Kidney glomerular epithelial cell (primary cell): ENCODE measurements around the gene SLC35F5.
"Not testable (repeated sequence)": the region's sequence is repeated elsewhere in the genome, so short reads cannot be mapped to it uniquely, and the experiment has no call there.

Experiments
- DNase-seq: peaks from one replicate; lab custom pipeline; 2025; lab: John Stamatoyannopoulos, UW

Gene SLC35F5

GRCh38 chr2:113755835-113756354 is 547 bp downstream of the SLC35F5 start:
- peak; percentile 40 for DNase-seq

GRCh38 chr2:113755035-113755834 is 1.2 kb downstream of the SLC35F5 start:
- DNase-seq, result peak; percentile 60

DNA sequence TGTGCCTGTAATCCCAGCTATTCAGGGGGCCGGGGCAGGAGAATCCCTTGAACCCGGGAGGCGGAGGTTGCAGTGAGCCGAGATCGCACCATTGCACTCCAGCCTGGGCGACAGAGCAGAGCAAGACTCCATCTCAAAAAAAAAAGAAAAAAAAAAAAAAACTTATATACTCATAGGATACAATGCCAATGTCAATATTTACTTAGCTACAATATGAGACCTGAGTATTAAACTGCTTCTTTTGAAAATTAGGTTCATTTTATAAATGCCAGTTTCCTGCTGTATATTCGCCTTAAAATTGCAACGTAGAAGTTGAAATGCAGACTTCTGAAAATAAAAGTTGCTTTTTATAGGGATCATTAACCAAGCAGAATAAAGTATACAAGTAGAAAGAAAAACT is 2.3 kb downstream of the SLC35F5 start:
- no peak for DNase-seq

DNA sequence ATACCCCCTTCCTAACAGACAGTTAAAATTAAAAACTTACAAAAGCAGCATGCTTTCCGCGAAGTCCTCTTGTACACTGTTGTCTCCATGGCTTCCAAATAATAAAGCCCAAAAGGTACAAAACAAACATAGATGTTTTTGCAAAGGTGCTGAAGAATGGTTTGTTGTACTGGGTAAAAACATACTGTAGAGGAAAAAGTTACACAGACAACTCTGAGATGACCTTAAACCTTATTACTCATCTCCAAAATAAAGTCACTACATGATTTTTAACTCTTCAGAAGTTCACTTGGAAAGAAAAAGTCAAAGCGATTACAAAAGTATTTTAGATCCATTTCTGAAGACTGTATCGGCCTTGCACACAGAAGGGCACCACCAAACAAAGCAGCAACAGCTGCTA is 6.1 kb downstream of the SLC35F5 start:
- no peak for DNase-seq

DNA sequence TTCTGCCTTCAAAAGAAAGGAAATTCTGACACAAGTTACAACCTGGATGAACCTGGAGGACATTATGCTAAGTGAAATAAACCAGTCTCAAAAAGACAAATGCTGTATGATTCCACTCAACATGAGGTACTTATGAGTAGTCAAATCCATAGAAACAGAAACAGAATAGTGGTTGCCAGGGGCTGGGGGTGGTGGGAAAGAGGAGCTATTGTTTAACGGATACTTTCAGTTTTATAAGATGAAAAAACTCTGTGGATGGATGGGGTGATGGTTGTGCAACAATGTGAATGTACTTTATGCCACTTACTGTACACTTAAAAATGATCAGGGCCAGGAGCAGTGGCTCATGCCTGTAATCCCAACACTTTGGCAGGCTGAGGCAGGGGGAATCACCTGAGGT is 15.4 kb downstream of the SLC35F5 start:
- DNase-seq, result no peak

DNA sequence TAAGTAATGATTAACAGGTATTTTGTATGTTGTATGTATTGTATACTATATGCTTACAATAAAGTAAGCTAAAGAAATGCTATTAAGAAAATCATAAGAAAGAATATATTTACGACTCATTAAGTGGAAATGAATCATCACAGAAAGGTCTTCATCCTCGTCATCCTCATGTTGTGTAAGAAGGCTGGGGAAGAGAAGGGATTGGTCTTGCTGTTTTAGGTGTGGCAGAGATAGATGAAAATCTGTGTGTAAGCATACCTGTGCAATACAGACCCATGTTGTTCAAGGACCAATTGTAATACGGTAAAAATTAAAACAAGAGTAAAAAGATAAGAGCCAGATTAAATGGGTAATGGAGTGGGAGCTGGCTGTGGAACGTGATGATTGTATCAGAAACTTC is 16.6 kb downstream of the SLC35F5 start:
- DNase-seq, result no peak

DNA sequence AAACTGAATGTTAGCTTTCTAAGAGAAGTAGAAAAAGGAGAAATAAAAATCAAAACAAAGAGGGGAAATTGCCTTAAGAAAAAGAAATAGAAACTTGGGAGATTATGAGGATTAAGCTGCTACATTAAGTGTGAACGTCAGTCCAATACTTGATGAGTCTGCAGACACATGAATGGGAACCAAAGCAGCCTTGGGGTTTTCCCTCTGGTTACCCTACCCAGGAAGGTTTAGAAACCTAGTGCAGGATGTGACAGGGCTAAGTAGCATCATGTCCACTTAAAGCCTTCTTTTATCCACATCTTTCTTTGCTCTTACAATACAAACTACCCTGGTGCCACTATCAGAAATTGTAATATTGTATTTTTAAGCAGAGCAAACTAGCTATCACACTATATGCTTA is 22.3 kb downstream of the SLC35F5 start:
- no peak for DNase-seq

DNA sequence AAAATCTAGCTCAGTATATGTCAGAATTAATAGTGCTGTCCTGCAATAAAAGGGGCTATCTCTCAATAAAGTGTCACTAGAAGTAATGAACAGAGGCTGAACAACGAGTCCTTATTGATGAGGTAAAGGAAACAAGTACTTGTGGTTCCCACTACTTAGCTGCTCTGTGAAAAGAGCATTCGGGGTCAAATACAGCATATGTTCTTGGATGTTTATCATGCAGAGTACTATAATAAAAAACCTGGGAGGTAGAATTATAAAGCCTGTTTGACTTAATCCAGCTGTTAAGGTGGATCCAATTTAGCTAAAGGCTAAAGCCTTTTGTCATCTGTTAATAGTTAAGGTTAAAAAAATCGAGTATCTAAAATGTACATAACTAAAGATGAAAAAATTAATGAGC is 32.4 kb downstream of the SLC35F5 start:
- DNase-seq, result no peak

GRCh38 chr2:113723411-113723810 is 33.0 kb downstream of the SLC35F5 start:
- no peak for DNase-seq

DNA sequence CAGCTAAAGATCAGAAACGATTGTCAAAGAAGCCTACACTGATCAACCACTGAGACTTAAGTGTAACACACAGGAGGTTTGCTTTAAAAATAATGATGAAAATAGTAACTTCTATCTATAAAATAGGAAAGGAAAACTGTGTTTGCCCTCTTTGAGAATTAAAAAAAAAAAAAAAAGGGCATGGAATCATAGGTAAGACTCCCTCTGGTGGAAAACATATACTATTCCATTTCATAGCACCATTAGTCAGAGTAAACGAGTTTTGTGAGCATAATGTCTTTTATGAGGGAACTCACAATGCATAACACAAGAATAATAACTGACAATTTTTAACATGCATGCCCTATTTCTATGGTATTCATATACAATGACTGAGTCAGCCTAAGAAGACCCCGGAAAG is 36.3 kb downstream of the SLC35F5 start:
- peak; percentile 29 for DNase-seq

DNA sequence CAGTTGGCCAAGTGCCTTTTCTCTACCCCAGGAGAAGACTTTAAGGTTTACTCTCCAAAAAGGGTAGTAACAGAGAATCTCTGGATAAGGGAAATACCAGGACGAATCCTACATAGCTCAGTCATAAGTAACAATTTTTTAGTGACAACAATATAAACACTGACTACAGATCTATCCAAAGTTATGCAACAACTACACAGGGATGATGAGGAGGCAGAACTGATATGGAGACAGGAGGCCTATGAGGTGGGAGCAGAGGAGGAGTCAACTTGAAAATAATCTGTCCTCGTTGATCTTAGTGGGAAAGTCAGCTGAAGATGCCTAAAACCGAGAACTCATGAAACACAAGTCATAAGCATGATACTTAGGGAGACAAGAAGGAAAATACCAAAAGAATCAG is 40.2 kb downstream of the SLC35F5 start:
- no peak for DNase-seq

DNA sequence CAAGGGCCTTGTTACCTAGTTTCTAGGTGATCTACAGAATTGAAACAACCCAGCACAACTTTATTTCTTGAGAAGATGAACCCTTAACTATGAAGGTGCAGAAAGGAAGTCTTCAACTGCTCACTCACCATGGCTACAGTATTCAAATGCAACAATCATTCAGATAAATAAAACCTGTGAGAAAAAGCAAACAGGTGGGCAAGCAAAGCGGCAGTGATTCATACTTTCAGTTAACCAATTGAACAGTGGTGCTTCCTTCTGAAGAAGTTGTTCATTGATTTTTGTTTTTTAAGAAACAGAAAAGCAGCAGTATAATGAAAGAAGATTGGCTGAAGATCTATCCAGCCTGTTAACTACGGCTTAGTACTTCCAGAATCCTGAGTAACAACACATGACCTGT is 43.5 kb downstream of the SLC35F5 start:
- no peak for DNase-seq

- DNase-seq, result peak; percentile 61
Observed at GRCh38 chr2:113711851-113712250, 44.6 kb downstream of the SLC35F5 start.

DNA sequence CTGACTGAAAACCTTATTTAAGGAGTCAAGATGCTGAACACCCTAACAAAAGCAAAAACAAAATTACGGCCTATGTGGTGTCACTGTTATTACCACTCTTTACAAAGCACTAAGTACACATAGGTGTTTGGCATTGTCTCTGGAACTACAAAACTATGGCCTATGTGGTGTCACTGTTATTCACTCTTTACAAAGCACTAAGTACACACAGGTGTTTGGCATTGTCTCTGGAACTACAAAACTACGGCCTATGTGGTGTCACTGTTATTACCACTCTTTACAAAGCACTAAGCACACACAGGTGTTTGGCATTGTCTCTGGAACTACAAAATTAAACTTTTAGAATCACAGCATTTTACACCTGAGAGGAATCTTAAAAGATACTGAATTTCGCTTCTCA is 47.4 kb downstream of the SLC35F5 start:
- no peak for DNase-seq

DNA sequence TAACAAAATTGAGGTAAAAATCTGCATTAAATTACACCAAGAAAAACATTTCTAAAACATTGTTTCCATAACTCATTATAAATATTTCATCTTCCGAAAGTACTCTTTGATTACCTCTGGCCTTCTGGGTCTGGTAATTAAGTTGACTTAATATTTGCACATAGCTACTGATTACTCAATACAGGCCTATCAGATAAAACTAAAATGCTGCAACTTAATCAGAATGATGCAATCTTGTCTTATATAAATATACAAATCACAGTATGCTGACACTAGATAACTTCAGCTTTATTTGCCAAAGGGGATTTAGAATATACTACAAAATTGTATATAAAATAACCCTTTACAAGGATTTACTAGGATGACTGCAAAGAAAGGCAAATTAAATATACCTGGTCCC is 49.3 kb downstream of the SLC35F5 start:
- no peak for DNase-seq

DNA sequence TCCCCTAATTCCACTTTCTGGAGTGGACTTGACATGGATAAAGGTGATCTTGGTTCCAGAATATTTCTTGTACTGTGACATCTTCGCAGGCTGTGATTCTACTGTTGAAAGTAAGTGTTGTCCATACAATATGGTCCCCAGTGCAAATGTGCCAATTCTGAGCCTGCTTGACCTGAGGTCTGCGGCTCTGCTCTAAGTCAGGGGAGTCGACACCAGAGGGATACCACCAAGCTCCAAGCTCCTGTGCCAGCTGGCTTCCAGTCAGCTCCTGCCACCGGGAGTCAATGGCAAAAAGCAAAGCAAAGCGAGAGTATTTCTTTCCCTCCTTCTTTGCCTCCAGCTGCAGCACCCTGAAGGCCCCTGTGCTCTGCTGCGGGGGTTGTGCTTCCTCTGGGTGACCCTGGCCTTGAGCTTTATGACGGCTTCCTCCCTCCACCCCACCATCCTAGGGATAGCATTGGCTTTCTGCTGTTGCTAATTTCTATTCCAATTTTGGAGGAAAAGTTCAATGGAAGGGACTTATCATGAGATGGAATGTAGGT is 50.4 kb downstream of the SLC35F5 start:
- no peak for DNase-seq

DNA sequence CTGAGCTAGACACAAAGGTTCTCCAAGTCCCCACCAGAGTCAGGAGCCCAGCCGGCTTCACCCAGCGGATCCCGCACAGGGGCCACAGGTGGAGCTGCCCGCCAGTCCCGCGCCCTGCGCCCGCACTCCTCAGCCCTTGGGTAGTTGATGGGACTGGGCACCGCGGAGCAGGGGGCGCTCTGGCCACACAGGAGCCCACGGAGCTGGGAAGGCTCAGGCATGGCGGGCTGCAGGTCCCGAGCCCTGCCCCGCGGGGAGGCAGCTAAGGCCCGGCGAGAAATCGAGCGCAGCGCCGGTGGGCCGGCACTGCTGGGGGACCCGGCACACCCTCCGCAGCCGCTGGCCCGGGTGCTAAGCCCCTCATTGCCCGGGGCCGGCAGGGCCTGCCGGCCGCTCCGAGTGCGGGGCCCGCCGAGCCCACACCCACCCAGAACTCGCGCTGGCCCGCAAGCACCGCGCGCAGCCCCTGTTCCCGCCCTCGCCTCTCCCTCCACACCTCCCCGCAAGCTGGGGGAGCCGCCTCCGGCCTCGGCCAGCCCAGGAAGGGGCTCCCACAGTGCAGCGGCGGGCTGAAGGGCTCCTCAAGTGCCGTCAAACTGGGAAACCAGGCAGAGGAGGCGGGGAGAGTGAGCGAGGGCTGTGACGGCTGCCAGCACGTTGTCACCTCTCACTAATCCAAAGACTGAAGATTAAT is 52.0 kb downstream of the SLC35F5 start:
- not testable (repeated sequence) for DNase-seq

DNA sequence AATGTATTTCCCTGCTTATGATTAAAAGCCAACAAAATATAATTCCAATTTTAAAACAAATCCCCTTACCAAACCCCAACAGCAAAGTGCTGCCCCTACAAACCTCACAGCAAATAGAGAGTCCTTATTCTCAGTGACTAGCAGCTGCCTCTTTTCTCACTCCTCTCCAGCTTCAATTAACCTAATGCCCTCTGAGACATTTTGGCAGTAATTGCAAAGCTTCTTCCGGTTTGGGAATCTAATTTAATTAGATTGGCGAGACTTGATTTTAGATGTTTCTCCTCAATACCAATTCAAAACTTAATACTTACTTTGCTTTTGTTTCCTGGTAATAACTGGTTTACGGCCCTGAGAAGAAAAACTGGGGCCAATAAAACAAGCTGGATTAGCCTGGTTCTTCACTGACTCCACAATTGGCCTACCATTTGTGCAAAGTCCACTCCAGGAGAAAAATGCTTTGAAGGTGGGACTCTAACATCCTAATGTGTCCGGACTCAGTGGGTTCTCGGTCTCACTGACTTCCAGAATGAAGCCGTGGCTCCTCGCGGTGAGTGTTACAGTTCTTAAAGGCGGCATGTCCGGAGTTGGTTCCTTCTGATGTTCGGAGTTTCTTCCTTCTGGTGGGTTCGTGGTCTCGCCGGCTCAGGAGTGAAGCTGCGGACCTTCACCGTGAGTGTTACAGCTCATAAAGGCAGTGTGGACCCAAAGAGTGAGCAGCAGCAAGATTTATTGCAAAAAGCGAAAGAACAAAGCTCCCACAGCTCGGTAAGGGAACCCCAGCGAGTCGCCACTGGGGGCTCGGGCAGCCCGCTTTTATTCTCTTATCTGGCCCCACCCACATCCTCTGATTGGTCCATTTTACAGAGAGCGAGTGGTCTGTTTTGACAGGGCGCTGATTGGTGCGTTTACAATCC is 52.8 kb downstream of the SLC35F5 start:
- DNase-seq, result no peak

GRCh38 chr2:113700186-113700841 is 56.1 kb downstream of the SLC35F5 start:
- no peak for DNase-seq

DNA sequence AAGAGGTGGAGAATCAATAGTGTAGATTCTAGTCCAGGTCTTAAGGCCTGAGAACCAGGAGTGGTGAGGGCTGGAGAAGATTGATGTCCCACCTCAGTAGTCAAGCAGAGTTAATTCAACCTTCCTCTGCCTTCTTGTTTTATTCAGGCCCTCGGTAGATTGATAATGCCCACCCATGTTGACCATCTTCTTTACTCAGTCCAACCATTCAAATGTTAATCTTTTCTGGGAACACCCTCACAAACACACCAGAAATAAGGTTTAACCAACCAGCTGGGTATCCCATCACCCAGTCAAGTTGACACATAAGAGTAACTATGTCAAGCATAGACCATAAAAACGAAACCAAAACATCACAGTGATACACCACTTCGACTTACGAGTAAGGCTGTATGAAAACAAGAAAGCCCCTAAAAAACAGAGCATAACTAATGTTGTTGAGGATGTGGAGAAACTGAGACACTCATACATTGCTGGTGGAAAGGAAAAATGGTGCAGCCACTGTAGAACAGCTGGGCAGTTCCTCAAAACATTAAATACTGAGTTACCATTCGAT is 57.5 kb downstream of the SLC35F5 start:
- no peak for DNase-seq

- not testable (repeated sequence) for DNase-seq
Observed at GRCh38 chr2:113698251-113698650, 58.2 kb downstream of the SLC35F5 start.
